Mesendoderm (in vitro differentiated cells): Measurements from ENCODE around the gene MINDY1.

Experiments used
- DNase-seq: peaks from one replicate; pipeline ENCODE4 v3.0.0; 2013
- H2AK5ac ChIP-seq: 2 replicates; pipeline ENCODE4 v1.6.1; 2013; ENCODE audit warnings: low read length, inconsistent platforms
- H2BK120ac ChIP-seq: 2 replicates; pipeline ENCODE4 v1.6.1; 2013; ENCODE audit warnings: low read depth, mild to moderate bottlenecking, low read length, moderate library complexity, mixed read lengths
- H2BK15ac ChIP-seq: replicated peaks from 2 replicates; pipeline ENCODE4 v1.6.1; 2013; ENCODE audit warnings: low read depth, mild to moderate bottlenecking, moderate library complexity
- H2BK5ac ChIP-seq: 2 replicates; pipeline ENCODE4 v1.6.1; 2013; ENCODE audit warnings: low read length, inconsistent platforms
- H3K18ac ChIP-seq: 2 replicates; pipeline ENCODE4 v1.6.1; 2013; ENCODE audit warnings: mild to moderate bottlenecking, low read length, mixed read lengths
- H3K23ac ChIP-seq: one replicate; pipeline ENCODE4 v1.6.1; 2013; ENCODE audit warnings: low read length
- H3K27ac ChIP-seq: 2 replicates; pipeline ENCODE4 v1.5.1; 2013; ENCODE audit warnings: low read depth, mild to moderate bottlenecking, inconsistent platforms, low read length, moderate library complexity
- H3K27me3 ChIP-seq: 2 replicates; pipeline ENCODE4 v1.6.1; 2013; ENCODE audit warnings: low read length, control low read depth, mild to moderate bottlenecking, inconsistent platforms; ENCODE audit not compliant: insufficient read depth, poor library complexity
- H3K36me3 ChIP-seq: 2 replicates; pipeline ENCODE4 v1.6.1; 2013; ENCODE audit warnings: low read length, inconsistent platforms; ENCODE audit not compliant: control insufficient read depth, insufficient read depth
- H3K4ac ChIP-seq: one replicate; pipeline ENCODE4 v1.6.1; 2013; ENCODE audit warnings: low read depth, mild to moderate bottlenecking, low read length, moderate library complexity
- H3K4me1 ChIP-seq: 2 replicates; pipeline ENCODE4 v1.6.1; 2013; ENCODE audit warnings: low read depth, low read length, inconsistent platforms; ENCODE audit not compliant: control insufficient read depth
- H3K4me2 ChIP-seq: 2 replicates; pipeline ENCODE4 v1.6.1; 2013; ENCODE audit warnings: low read length
- H3K4me3 ChIP-seq: 2 replicates; pipeline ENCODE4 v1.5.1; 2013; ENCODE audit warnings: mild to moderate bottlenecking, low read length
- H3K56ac ChIP-seq: one replicate; pipeline ENCODE4 v1.6.1; 2013; ENCODE audit warnings: low read length
- H3K79me1 ChIP-seq: 2 replicates; pipeline ENCODE4 v1.6.1; 2013; ENCODE audit warnings: low read length, inconsistent platforms
- H3K79me2 ChIP-seq: 2 replicates; pipeline ENCODE4 v1.6.1; 2013; ENCODE audit warnings: mild to moderate bottlenecking, low read length; ENCODE audit not compliant: control insufficient read depth, insufficient read depth
- H3K9ac ChIP-seq: 2 replicates; pipeline ENCODE4 v1.6.1; 2013; ENCODE audit warnings: low read length, inconsistent platforms
- H4K5ac ChIP-seq: one replicate; pipeline ENCODE4 v1.6.1; 2013; ENCODE audit warnings: low read length
- H4K8ac ChIP-seq: one replicate; pipeline ENCODE4 v1.6.1; 2013; ENCODE audit warnings: low read depth, mild to moderate bottlenecking, control low read depth, low read length, moderate library complexity
- WGBS: extraction: QIAGEN DNeasy Blood & Tissue Kit; methylation state at CpG from one replicate; pipeline ENCODE4 v1.1.7; 2013; ENCODE audit warnings: low lambda C conversion rate, missing lambda C conversion rate; ENCODE audit not compliant: insufficient coverage; ENCODE audit errors: extremely low coverage; 5-methylcytosine and 5-hydroxymethylcytosine counted together

The MINDY1 gene

DNA sequence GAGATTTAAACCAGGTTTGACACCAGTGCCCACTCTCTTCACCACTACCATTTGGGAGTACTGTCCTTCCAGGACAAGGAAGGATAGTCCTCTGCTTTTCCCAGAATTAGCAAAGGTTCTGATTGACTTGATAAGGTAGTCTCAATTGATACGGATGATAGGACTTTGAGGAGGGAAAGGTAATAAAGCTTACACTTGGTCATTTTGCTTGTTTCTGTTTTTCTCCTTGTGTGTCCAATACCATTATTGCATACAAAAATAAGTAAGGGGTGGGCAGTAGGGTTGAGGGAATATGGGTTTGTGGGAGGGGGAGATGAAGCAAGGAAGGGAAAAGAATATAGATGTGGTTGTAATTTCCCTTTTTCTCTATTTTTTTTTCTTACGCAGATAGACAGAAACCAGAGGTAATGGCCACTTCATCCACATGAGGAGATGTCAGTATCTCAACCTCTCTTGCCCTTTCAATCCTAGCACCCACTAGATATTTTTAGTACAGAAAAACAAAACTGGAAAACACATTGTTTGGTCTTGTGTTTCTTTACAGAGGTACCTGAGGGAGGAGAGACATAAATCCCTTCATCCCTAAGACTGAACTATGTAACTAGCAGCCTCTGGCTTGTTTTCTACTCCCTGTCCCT, 43.5 kb upstream of the MINDY1 start:
- Histone ChIP-seq H4K5ac (no peak overlapping the region), H3K36me3 (peaks cover 13% of the 10 kb centered on the region), H3K27me3 (no peaks in the 10 kb centered on the region), H3K79me1 (peaks cover 3% of the 10 kb centered on the region), H2BK5ac (no peak overlapping the region), H3K4me3 (no peak overlapping the region), H3K9ac (no peak overlapping the region), H2AK5ac (no peak overlapping the region), H3K56ac (no peak overlapping the region), H3K23ac (no peak overlapping the region), H3K4me1 (peaks cover 1% of the 10 kb centered on the region), H2BK120ac (no peak overlapping the region), H3K4me2 (no peak overlapping the region), H2BK15ac (no peak overlapping the region), H3K4ac (no peak overlapping the region), H3K27ac (no peak overlapping the region), H4K8ac (no peak overlapping the region), H3K18ac (no peak overlapping the region), H3K79me2 (no peaks in the 10 kb centered on the region)
- WGBS = no CpG with 5 or more reads among the region's 2 CpGs
- DNase-seq = no peak

DNA sequence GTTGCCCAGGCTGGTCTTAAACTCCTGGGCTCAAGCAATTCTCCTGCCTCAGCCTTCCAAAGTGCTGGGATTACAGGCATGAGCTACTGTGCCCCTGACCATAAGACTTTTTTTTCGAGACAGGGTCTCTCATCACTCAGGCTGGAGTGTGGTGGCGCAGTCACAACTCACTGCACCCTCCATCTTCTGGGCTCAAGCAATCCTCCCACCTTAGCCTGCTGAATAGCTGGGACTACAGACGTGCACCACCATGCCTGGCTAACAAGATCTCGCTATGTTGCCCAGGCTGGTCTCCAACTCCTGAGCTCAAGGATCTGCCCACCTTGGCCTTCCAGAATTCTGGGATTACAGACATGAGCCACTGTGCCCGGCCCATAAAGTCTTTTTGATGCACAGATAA, 42.8 kb upstream of the MINDY1 start:
- Histone ChIP-seq H3K56ac (no peak overlapping the region), H4K5ac (no peak overlapping the region), H2BK15ac (no peak overlapping the region), H3K18ac (no peak overlapping the region), H4K8ac (no peak overlapping the region), H3K4me2 (no peak overlapping the region), H2AK5ac (no peak overlapping the region), H3K36me3 (peaks cover 12% of the 10 kb centered on the region), H3K9ac (no peak overlapping the region), H3K79me2 (no peaks in the 10 kb centered on the region), H2BK5ac (no peak overlapping the region), H3K4ac (no peak overlapping the region), H2BK120ac (no peak overlapping the region), H3K23ac (no peak overlapping the region), H3K79me1 (peaks cover 2% of the 10 kb centered on the region), H3K27ac (no peak overlapping the region), H3K27me3 (no peaks in the 10 kb centered on the region), H3K4me3 (no peak overlapping the region), H3K4me1 (peaks cover 1% of the 10 kb centered on the region)
- no peak for DNase-seq
- WGBS = no CpG with 5 or more reads among the region's 5 CpGs

- no peaks in the 10 kb centered on the region for H3K79me1 ChIP-seq
- H3K36me3 ChIP-seq = peaks cover 9% of the 10 kb centered on the region
- H3K56ac ChIP-seq = peak overlapping the region; percentile 87
- H2BK5ac ChIP-seq = no peak overlapping the region
- no peaks in the 10 kb centered on the region for H3K27me3 ChIP-seq
- H2BK120ac ChIP-seq = no peak overlapping the region
- DNase-seq = no peak
- no CpG with 5 or more reads among the region's 3 CpGs for WGBS
- no peak overlapping the region for H2AK5ac ChIP-seq
- H3K27ac ChIP-seq = no peak overlapping the region
- H3K4me1 ChIP-seq = peaks cover 1% of the 10 kb centered on the region
- H4K5ac ChIP-seq = no peak overlapping the region
- no peak overlapping the region for H3K4ac ChIP-seq
- no peak overlapping the region for H4K8ac ChIP-seq
- no peak overlapping the region for H3K4me3 ChIP-seq
- H3K79me2 ChIP-seq = no peaks in the 10 kb centered on the region
- H3K4me2 ChIP-seq = peak overlapping the region; percentile 77
- H3K18ac ChIP-seq = no peak overlapping the region
- H3K9ac ChIP-seq = peak overlapping the region; percentile 86
- H2BK15ac ChIP-seq = no peak overlapping the region
- no peak overlapping the region for H3K23ac ChIP-seq
These were observed 41.9 kb upstream of the MINDY1 start for GRCh38 chr1:151048645-151049032.

DNA sequence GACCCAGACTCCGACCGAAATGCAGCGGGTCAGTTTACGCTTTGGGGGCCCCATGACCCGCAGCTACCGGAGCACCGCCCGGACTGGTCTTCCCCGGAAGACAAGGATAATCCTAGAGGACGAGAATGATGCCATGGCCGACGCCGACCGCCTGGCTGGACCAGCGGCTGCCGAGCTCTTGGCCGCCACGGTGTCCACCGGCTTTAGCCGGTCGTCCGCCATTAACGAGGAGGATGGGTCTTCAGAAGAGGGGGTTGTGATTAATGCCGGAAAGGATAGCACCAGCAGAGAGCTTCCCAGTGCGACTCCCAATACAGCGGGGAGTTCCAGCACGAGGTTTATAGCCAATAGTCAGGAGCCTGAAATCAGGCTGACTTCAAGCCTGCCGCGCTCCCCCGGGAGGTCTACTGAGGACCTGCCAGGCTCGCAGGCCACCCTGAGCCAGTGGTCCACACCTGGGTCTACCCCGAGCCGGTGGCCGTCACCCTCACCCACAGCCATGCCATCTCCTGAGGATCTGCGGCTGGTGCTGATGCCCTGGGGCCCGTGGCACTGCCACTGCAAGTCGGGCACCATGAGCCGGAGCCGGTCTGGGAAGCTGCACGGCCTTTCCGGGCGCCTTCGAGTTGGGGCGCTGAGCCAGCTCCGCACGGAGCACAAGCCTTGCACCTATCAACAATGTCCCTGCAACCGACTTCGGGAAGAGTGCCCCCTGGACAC, 41.4 kb upstream of the MINDY1 start:
- peak overlapping the region; percentile 87 for H3K56ac ChIP-seq
- H3K27ac ChIP-seq = peak overlapping the region; percentile 59
- H3K79me1 ChIP-seq = no peaks in the 10 kb centered on the region
- no CpG with 5 or more reads among the region's 48 CpGs for WGBS
- H2AK5ac ChIP-seq = no peak overlapping the region
- no peak overlapping the region for H2BK15ac ChIP-seq
- H3K4ac ChIP-seq = peak overlapping the region; percentile 92
- peak overlapping the region; percentile 92 for H3K18ac ChIP-seq
- peak overlapping the region; percentile 76 for H2BK120ac ChIP-seq
- peaks cover 9% of the 10 kb centered on the region for H3K36me3 ChIP-seq
- H2BK5ac ChIP-seq = peak overlapping the region; percentile 13
- no peaks in the 10 kb centered on the region for H3K79me2 ChIP-seq
- peaks cover 1% of the 10 kb centered on the region for H3K4me1 ChIP-seq
- H3K4me2 ChIP-seq = peak overlapping the region; percentile 77
- peak overlapping the region; percentile 86 for H3K9ac ChIP-seq
- peak overlapping the region; percentile 32 for H3K23ac ChIP-seq
- DNase-seq = peak; percentile 89
- H4K5ac ChIP-seq = no peak overlapping the region
- H3K4me3 ChIP-seq = peak overlapping the region; percentile 63
- no peaks in the 10 kb centered on the region for H3K27me3 ChIP-seq
- peak overlapping the region; percentile 78 for H4K8ac ChIP-seq

DNA sequence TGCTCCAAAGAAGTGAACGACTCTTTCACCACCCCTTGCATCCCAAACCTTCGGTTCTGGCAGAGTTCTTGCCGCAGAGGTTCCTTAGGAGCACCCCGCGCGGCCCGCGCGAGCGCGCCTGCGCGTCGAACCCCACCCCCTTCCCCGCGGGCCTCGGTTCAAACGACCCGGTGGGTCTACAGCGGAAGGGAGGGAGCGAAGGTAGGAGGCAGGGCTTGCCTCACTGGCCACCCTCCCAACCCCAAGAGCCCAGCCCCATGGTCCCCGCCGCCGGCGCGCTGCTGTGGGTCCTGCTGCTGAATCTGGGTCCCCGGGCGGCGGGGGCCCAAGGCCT, 40.9 kb upstream of the MINDY1 start, which contains the start of gene C1orf56:
Gene C1orf56, plus strand, starts transcription at position 161 of the 334 bp plus-strand sequence. Its CDS starts 97 bp downstream, at position 258.
- Histone ChIP-seq H3K36me3 (peaks cover 4% of the 10 kb centered on the region), H3K79me2 (no peaks in the 10 kb centered on the region), H2AK5ac (no peak within 1 kb of the TSS), H3K27me3 (no peaks in the 10 kb centered on the region), H4K8ac (peak within 1 kb of the TSS; percentile 78), H4K5ac (no peak within 1 kb of the TSS), H3K79me1 (no peaks in the 10 kb centered on the region), H3K9ac (peak within 1 kb of the TSS; percentile 86), H3K4ac (peak within 1 kb of the TSS; percentile 92), H3K4me3 (peak within 1 kb of the TSS; percentile 63), H3K27ac (peak within 1 kb of the TSS; percentile 59), H2BK120ac (peak within 1 kb of the TSS; percentile 76), H3K56ac (peak within 1 kb of the TSS; percentile 87), H3K23ac (peak within 1 kb of the TSS; percentile 32), H2BK15ac (no peak within 1 kb of the TSS), H3K4me1 (peaks cover 1% of the 10 kb centered on the region), H3K18ac (peak within 1 kb of the TSS; percentile 92), H3K4me2 (peak within 1 kb of the TSS; percentile 77), H2BK5ac (peak within 1 kb of the TSS; percentile 13)
- peak; percentile 82 for DNase-seq
- no CpG with 5 or more reads among the region's 29 CpGs for WGBS
